ENCODE results near the gene SERINC5. TPM values are rescaled to one million over a fixed set of nuclear protein-coding genes. Genes with fewer than 3 reads are reported as not detected.

The SERINC5 gene
- total RNA-seq, 2 donors from 2014 or later, result 23.3 to 26.7 TPM

DNA sequence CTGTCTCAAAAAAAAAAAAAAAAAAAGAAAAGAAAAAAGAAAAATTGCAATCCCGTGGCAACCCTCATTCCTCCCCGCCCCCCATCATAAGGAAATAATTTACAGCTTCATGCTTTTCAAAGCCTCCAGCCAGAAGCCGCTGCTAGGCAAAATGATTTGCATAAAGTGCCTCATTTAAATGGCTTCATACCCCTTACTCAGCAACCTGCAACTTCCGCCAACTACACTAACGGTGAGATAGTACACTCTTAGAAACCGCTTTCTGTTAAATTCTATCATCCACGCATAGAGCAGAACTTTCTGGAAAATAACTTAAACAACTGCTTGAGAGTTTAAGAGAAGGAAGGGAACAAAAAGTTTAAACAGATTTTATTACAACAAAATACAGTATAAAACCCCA, 17.8 kb downstream of the SERINC5 start:
- WGBS, 2 donors, result 51 to 85% methylated on average over 7 of the region's 7 CpGs
- DNase-seq (peak in 1 of 4 donors; percentile 32), ATAC-seq (no peak)
- intact Hi-C loops (cut with DNase I), result no loop called here
- Histone ChIP-seq H3K27ac (peak overlapping the region in 2 of 4 donors; percentile 67 to 79), H3K4me3 (no peak overlapping the region), H3K36me3 (replicated peaks in 1 of 2; ENCODE audit: insufficient read depth in 1 of 2, low read depth in 2 of 2) (no peaks in the 10 kb centered on the region), H3K27me3 (no peaks in the 10 kb centered on the region), H3K9me3 (no peaks in the 10 kb centered on the region), H3K4me1 (peaks cover 18% of the 10 kb centered on the region)
- TF ChIP-seq, protein P1, sequence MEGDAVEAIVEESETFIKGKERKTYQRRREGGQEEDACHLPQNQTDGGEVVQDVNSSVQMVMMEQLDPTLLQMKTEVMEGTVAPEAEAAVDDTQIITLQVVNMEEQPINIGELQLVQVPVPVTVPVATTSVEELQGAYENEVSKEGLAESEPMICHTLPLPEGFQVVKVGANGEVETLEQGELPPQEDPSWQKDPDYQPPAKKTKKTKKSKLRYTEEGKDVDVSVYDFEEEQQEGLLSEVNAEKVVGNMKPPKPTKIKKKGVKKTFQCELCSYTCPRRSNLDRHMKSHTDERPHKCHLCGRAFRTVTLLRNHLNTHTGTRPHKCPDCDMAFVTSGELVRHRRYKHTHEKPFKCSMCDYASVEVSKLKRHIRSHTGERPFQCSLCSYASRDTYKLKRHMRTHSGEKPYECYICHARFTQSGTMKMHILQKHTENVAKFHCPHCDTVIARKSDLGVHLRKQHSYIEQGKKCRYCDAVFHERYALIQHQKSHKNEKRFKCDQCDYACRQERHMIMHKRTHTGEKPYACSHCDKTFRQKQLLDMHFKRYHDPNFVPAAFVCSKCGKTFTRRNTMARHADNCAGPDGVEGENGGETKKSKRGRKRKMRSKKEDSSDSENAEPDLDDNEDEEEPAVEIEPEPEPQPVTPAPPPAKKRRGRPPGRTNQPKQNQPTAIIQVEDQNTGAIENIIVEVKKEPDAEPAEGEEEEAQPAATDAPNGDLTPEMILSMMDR (IDR thresholded peaks at IDR 0.05), result no peak
- TF ChIP-seq POLR2A (IDR thresholded peaks at IDR 0.05), result no peak

DNA sequence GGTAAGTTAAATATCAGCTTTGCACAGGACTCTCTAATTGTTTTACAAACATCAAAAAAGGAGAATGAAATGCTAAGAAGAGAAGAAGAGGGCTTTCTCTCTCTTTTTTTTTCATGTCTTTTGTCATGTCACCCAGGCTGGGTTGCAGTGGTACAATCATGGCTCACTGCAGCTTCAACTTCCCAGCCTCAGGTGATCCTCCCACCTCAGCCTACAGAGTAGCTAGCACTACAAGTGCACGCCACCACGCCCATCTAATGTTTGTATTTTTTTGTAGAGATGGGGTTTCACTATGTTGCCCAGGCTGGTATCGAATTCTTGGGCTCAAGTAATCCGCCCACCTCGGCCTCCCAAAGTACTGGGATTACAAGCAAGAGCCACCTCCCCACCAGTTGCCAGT, 18.6 kb downstream of the SERINC5 start:
- no peak for TF ChIP-seq POLR2A (IDR thresholded peaks at IDR 0.05)
- TF ChIP-seq, protein P1 (IDR thresholded peaks at IDR 0.05), result no peak
- WGBS, 2 donors, result 94 to 100% methylated on average over 5 of the region's 5 CpGs
- peaks cover 18% of the 10 kb centered on the region for H3K4me1 ChIP-seq

DNA sequence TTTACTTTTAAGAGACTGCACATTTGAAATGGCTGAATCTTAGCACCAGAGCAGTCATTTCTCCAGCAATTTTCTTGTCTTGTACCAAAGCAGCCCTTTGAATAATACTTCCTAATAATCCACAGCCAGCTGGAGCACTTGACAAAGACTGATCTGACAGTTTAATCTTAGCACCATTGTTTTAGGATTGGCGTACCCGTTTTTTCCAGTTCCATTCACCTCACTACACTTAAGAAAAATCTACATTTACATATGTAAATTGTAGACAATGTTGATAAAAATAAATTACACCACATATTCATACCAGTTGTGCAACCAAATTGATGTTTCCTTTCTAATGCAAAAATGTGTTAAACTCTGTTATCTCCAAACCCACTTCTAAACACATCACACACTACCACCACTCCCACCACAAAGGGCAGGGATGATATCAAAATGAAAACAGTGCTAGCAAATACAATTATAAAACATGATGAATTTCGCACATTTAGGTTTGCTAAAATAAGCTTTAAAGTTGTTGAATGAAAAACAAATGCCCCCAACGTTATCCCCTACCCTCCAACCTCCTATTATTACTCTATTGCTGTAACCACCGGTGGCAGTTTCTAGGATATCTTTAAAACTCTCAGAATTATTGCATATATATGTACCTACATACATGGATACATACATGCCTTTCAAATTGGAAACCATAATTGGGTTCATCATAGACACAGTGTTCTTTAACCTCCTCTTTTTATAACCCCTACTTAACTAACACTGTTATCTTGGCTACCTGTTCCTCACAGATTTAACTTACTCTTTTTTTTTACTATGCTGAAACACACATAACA, 21.5 kb downstream of the SERINC5 start:
- no peak for DNase-seq
- no peak for ATAC-seq
- intact Hi-C loops (cut with DNase I), result no loop called here
- TF ChIP-seq, protein P1 (IDR thresholded peaks at IDR 0.05), result no peak
- no peak for TF ChIP-seq POLR2A (IDR thresholded peaks at IDR 0.05)
- no peaks in the 10 kb centered on the region for H3K27me3 ChIP-seq
- H3K9me3 ChIP-seq, result no peaks in the 10 kb centered on the region
- no peaks in the 10 kb centered on the region for H3K36me3 ChIP-seq (replicated peaks in 1 of 2; ENCODE audit: insufficient read depth in 1 of 2, low read depth in 2 of 2)
- peaks cover 37% of the 10 kb centered on the region for H3K4me1 ChIP-seq
- H3K4me3 ChIP-seq, result no peak overlapping the region
- 68 to 81% methylated on average over 5 of the region's 5 CpGs for WGBS, 2 donors
- no peak overlapping the region for H3K27ac ChIP-seq

More for the DNA sequence above, 18.6 kb downstream of the SERINC5 start:
- no peaks in the 10 kb centered on the region for H3K9me3 ChIP-seq
- no peaks in the 10 kb centered on the region for H3K27me3 ChIP-seq
- H3K36me3 ChIP-seq (replicated peaks in 1 of 2; ENCODE audit: insufficient read depth in 1 of 2, low read depth in 2 of 2), result no peaks in the 10 kb centered on the region
- no peak for DNase-seq
- no peak overlapping the region for H3K27ac ChIP-seq
- no peak for ATAC-seq
- intact Hi-C loops (cut with DNase I), result no loop called here
- H3K4me3 ChIP-seq, result no peak overlapping the region

DNA sequence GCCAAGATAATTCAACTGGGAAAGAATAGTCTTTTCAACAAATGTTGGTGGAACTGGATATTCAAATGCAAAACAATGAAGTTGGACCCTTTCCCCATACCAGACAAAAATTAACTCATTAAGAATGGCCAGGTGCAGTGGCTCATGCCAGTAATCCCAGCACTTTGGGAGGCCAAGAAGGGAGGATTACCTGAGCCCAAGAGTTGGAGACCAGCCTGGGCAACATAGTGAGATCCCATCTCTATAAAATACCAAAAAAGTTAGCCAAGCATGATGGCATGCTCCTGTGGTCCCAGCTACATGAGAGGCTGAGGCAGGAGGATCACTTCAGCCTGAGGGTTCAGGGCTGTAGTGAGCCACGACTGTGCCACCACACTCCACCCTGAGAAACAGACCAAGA, 24.2 kb downstream of the SERINC5 start:
- DNase-seq, result no peak
- intact Hi-C loops (cut with DNase I), result no loop called here
- no peaks in the 10 kb centered on the region for H3K36me3 ChIP-seq (replicated peaks in 1 of 2; ENCODE audit: insufficient read depth in 1 of 2, low read depth in 2 of 2)
- peaks cover 28% of the 10 kb centered on the region for H3K4me1 ChIP-seq
- H3K27ac ChIP-seq, result no peak overlapping the region
- no peak for ATAC-seq
- no peaks in the 10 kb centered on the region for H3K9me3 ChIP-seq
- no peak for TF ChIP-seq POLR2A (IDR thresholded peaks at IDR 0.05)
- TF ChIP-seq, protein P1 (IDR thresholded peaks at IDR 0.05), result no peak
- H3K27me3 ChIP-seq, result no peaks in the 10 kb centered on the region
- WGBS, 2 donors, result 100% methylated on average over 1 of the region's 1 CpG; no CpG with 5 or more reads in 1 of the 2 donors
- H3K4me3 ChIP-seq, result no peak overlapping the region

DNA sequence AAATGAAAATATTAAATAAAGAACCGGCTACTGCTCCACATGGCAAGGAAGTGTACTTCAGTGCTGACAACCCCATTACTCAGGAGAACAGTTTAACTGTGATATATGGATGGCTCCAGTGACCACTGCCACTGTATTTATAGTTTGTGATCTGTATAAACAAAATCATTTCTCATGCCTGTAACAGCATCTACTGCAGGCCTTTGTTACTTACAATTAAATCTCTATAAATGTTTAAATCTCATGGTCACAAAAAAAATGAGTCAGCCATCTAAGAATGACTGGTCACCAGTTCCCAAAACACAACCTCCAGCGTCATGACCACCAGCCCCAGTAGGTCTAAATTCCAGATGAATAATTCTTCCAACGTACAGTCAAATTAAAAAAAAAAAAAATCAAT, 24.6 kb downstream of the SERINC5 start:
- peaks cover 28% of the 10 kb centered on the region for H3K4me1 ChIP-seq
- no peak for TF ChIP-seq POLR2A (IDR thresholded peaks at IDR 0.05)
- TF ChIP-seq, protein P1 (IDR thresholded peaks at IDR 0.05), result no peak
- H3K36me3 ChIP-seq (replicated peaks in 1 of 2; ENCODE audit: insufficient read depth in 1 of 2, low read depth in 2 of 2), result no peaks in the 10 kb centered on the region
- intact Hi-C loops (cut with DNase I), result no loop called here
- peak overlapping the region in 1 of 4 donors; percentile 73 for H3K27ac ChIP-seq
- H3K4me3 ChIP-seq, result no peak overlapping the region
- 35 to 46% methylated on average over 3 of the region's 3 CpGs for WGBS, 2 donors
- no peaks in the 10 kb centered on the region for H3K9me3 ChIP-seq
- DNase-seq (no peak), ATAC-seq (no peak)
- no peaks in the 10 kb centered on the region for H3K27me3 ChIP-seq

Data from body of pancreas (tissue), 4 donors.